Measurements from ENCODE around the gene GRIA3. TPM values are rescaled to one million over a fixed set of nuclear protein-coding genes. Genes with fewer than 3 reads are reported as not detected.

Gene GRIA3
- total RNA-seq, 1 experiment from 2014 or later: 1.4 TPM

DNA sequence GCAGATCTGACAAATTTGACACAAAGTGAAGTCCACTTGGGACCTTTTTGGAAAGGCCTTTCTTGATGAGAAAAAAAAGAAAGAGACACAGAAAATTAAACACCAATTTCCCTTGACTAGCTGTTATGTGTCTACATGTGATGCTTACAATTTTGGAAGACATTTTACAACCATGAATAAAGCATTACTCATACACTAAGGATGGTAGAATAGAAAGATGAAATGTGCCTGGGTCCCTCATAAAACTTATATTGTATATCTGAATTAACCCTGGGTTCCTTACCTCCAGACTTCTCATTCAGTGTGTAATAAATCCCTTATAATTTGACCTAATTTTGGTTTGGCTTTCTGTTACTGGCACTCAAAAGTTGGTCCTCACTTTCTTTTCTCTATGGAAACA is 16.5 kb upstream of the GRIA3 start:
- TF ChIP-seq, protein P1, sequence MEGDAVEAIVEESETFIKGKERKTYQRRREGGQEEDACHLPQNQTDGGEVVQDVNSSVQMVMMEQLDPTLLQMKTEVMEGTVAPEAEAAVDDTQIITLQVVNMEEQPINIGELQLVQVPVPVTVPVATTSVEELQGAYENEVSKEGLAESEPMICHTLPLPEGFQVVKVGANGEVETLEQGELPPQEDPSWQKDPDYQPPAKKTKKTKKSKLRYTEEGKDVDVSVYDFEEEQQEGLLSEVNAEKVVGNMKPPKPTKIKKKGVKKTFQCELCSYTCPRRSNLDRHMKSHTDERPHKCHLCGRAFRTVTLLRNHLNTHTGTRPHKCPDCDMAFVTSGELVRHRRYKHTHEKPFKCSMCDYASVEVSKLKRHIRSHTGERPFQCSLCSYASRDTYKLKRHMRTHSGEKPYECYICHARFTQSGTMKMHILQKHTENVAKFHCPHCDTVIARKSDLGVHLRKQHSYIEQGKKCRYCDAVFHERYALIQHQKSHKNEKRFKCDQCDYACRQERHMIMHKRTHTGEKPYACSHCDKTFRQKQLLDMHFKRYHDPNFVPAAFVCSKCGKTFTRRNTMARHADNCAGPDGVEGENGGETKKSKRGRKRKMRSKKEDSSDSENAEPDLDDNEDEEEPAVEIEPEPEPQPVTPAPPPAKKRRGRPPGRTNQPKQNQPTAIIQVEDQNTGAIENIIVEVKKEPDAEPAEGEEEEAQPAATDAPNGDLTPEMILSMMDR (conservative IDR thresholded peaks at IDR 0.05): no peak
- no peak overlapping the region for H2BK12ac ChIP-seq (ENCODE audit: insufficient read length, low read depth, low read length)
- no peak overlapping the region for H4K5ac ChIP-seq (ENCODE audit: insufficient read length, low read depth, low read length)
- Mint-ChIP-seq H3K36me3 (ENCODE audit: insufficient read depth in 1 of 3, low read depth in 3 of 3) (peaks cover 0 to 3% (median 0%) of the 10 kb centered on the region in 3 experiments; a peak in 2 of 7 replicates), H3K27me3 (ENCODE audit: low read depth) (no peaks in the 10 kb centered on the region), H3K4me3 (no peak overlapping the region), H3K4me1 (peaks cover 0 to 5% of the 10 kb centered on the region in 2 experiments; a peak in 2 of 4 replicates), H3K27ac (no peak overlapping the region), H3K9me3 (peaks cover 11 to 60% of the 10 kb centered on the region in 2 experiments; a peak in 4 of 5 replicates)
- H3K27ac ChIP-seq (ENCODE audit: insufficient read length, low read depth, low read length): no peak overlapping the region
- no peak overlapping the region for H3K9ac ChIP-seq (ENCODE audit: extremely low read depth, insufficient read length, low read length)
- H4K91ac ChIP-seq (ENCODE audit: insufficient read length, low read depth, low read length): no peak overlapping the region
- no peak overlapping the region for H4K8ac ChIP-seq (replicated peaks; ENCODE audit: insufficient read length, low read depth, low read length)
- no peak overlapping the region for H2BK15ac ChIP-seq (ENCODE audit: low read depth, low read length)
- no peak overlapping the region for H3K18ac ChIP-seq (ENCODE audit: insufficient read length, low read depth, low read length)
- no peaks in the 10 kb centered on the region for H3K27me3 ChIP-seq (ENCODE audit: insufficient read depth, low read length)
- H3T11ph ChIP-seq (ENCODE audit: low read length): no peak overlapping the region
- no peak for DNase-seq
- H3K9me3 ChIP-seq (ENCODE audit: control insufficient read depth, low read depth, low read length): peaks cover 26% of the 10 kb centered on the region
- H3K23me2 ChIP-seq (ENCODE audit: insufficient read length, low read depth, low read length, poor library complexity, severe bottlenecking): no peaks in the 10 kb centered on the region
- no peaks in the 10 kb centered on the region for H3K4me1 ChIP-seq (ENCODE audit: insufficient read depth, low read length)
- no peak overlapping the region for H2BK20ac ChIP-seq (ENCODE audit: low read depth, low read length, poor library complexity, severe bottlenecking)
- H2AK5ac ChIP-seq (ENCODE audit: insufficient read length, low read length): no peak overlapping the region
- no peak overlapping the region for H2BK5ac ChIP-seq (ENCODE audit: insufficient read length, low read length)
- no peak overlapping the region for H3K4me2 ChIP-seq (ENCODE audit: insufficient read depth, insufficient read length, low read length)
- H3K4ac ChIP-seq (ENCODE audit: low read depth, low read length): no peak overlapping the region
- H2AFZ ChIP-seq (ENCODE audit: low read length): no peak overlapping the region
- no peaks in the 10 kb centered on the region for H3K79me2 ChIP-seq (ENCODE audit: insufficient read depth, low read length)
- no peak overlapping the region for H3K23ac ChIP-seq (ENCODE audit: insufficient read length, low read depth, low read length)
- no peaks in the 10 kb centered on the region for H4K20me1 ChIP-seq (ENCODE audit: control insufficient read depth, insufficient read depth, insufficient read length)
- no peaks in the 10 kb centered on the region for H3K79me1 ChIP-seq (ENCODE audit: insufficient read depth, low read depth, low read length, poor library complexity, severe bottlenecking)
- no peak overlapping the region for H3K14ac ChIP-seq (ENCODE audit: insufficient read depth, low read length)
- no peak overlapping the region for H2BK120ac ChIP-seq (ENCODE audit: low read depth, low read length, poor library complexity, severe bottlenecking)
- no peak overlapping the region for H3K56ac ChIP-seq (ENCODE audit: insufficient read length, low read depth, low read length)

All from H9 (cell line).